ENCODE measurements around the gene FABP6.
A peak's percentile ranks its signal among the peaks of the same experiment; 100 is the strongest.
"Not testable (repeated sequence)": the region's sequence is repeated elsewhere in the genome, so short reads cannot be mapped to it uniquely, and the experiment has no call there.

Gene FABP6, protein sequence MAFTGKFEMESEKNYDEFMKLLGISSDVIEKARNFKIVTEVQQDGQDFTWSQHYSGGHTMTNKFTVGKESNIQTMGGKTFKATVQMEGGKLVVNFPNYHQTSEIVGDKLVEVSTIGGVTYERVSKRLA

DNA sequence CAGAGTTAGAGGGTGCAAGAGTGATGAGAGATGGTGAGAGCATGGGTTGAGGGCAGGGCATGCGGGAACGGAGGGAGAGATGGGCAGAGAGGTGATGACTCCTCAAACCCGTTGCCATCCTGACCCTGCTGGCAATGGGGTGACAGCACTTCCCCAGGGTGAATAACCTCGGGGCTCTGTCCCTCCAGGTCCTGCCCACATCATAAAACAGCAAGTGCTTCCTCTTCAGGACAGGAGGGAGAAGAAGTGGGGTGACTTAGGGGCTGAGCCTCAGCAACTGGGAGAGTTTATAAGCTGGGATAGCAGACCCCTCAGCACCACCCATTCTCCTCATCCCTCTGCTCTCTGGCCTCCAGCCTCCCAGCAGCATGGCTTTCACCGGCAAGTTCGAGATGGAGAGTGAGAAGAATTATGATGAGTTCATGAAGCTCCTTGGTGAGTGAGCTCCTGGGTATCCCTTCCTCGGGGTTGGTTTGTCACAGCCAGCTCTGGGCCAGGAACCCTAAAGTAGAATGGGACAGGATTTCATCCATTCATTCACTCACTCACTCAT, at the start of gene FABP6:
Gene FABP6 (plus strand): TSS at position 317 of the 553 bp plus-strand sequence. CDS start 52 bp downstream, at position 369.
- DNase-seq = no peak

DNA sequence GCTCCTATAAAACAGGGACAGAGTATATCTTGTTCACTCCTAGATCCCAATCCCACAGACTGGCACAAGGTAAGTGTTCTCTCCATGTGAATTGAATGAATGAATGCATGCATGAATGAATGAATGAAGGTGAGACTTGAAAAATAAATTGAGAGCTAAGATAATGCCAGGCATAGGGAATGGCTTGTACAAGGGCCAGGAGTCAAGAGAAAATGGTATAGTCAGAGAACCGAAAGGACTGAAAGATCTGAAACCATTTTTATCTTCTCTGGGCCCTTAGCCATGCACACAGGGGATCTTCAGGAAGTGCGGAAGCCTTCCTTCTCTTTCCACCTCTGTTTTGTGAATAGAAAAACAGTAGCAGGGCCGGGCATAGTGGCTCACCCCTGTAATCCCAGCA, 48.4 kb upstream of the FABP6 start:
- DNase-seq = no peak

DNA sequence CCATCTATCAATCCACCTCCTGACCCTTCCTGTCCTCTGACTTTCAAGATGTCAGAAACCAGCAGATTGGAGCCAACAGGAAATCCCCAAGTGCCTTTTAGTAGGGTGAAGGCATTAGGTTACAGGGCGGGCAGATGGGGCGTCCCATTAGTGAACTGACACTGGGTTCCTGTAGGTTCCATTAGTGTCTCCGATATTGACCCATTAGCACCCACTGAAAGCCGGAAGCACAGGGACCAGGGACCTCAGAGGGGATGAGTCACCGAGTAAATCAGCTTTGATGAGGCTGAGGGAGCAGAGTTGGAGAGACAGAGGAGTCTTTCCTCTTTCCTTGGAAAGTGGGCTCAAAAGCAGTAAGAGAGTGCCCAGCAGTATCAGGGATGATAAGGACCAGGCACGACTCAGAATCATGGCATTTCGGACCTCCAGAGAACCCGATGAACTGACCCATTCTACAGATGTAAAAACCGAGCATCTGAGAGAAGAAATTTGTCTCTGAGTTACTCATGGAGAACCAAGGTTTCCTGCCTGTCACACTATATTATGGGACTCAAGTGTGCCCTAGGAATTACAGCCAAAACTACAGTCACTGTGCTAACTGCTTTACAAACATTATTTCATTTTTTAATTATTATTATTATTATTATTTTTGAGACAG, 47.2 kb upstream of the FABP6 start:
- no peak for DNase-seq

DNA sequence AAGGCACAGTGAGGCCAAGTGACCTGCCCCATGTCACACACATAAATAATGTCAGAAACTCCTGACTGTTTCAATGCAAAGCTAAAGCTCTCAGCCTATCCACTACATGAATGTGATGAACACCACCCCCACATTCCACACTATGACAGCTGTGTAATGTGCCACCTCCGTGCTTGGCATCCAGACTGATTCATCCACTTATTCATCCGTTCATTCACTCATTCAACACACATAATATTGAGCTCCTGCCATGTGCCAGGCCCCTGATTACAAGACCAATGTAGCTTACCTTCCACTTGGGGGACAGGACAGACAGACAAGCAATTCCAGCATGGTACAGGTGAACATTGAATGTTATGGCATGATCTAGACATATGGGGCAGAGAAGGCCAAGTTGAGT, 46.2 kb upstream of the FABP6 start:
- no peak for DNase-seq

DNA sequence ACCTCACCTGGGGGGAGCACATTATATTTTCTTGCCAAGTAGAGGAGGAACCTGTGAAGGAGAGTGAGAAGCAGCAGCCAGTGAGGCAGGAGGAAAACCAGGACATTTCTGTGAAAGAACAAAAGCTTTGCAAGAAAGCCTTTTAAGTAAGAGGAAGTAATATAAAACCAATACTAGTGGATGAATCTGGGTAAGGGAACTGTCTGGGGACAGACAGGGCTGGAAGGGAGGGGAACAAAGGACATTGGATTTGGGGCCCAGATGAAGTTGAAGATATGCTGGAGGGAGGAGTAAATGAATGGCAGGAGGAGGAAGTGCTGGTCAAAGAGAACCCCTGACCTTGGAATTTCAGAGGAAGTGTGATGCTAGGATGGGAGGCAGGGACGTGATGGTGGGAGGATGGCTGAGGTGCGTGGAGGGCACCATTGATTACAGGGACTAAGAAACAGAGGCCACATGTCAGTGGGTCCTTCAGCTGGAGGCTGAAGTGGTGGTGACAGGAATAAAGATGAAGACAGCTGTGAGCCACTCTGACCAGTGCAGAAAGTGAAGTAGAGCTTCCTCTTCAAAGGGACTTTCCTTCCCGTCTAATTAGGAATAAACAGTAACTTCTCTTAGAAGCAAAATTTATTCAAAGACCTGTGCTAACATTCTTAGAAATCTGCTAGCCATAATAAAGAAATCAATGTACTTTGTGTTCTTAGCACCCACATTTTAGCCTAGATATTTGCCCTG, 43.5 kb upstream of the FABP6 start:
- DNase-seq = no peak

DNA sequence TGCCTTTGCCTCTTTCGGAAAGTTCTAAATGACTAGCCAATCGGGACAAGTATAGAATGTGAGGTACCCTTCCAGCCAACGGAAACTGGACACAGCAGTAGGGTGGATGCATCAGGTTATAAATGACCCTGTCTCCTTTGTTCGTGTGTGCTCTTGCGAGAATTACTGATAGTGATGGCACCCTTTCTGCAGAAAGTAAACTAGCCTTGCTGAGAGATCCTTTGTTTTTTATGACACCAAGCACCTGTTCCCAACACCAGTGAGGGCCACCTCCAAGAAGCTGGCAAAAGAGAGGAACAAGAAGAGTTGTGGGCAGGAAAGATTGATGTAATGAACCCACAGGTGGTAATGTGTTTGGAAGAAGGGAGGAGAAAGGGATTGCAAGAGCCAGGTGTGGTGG, 42.8 kb upstream of the FABP6 start:
- DNase-seq = no peak

DNA sequence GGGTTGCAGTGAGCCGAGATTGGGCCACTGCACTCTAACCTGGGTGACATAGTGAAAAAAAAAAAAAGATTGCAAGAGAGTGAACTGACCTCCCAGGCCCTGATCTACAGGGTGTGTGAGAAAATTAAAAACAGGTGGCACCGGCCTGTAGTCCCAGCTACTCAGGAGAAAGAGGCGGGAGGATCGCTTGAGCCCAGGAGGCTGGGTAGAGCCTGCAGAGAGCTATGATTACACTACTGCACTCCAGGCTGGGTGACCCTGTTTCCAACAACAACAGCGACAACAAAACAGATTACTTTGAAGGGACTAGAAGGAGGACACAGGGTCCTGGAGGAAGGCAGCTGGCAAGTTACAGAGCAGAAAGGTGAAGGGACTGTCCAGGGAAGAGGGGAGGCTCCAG, 42.2 kb upstream of the FABP6 start:
- no peak for DNase-seq

DNA sequence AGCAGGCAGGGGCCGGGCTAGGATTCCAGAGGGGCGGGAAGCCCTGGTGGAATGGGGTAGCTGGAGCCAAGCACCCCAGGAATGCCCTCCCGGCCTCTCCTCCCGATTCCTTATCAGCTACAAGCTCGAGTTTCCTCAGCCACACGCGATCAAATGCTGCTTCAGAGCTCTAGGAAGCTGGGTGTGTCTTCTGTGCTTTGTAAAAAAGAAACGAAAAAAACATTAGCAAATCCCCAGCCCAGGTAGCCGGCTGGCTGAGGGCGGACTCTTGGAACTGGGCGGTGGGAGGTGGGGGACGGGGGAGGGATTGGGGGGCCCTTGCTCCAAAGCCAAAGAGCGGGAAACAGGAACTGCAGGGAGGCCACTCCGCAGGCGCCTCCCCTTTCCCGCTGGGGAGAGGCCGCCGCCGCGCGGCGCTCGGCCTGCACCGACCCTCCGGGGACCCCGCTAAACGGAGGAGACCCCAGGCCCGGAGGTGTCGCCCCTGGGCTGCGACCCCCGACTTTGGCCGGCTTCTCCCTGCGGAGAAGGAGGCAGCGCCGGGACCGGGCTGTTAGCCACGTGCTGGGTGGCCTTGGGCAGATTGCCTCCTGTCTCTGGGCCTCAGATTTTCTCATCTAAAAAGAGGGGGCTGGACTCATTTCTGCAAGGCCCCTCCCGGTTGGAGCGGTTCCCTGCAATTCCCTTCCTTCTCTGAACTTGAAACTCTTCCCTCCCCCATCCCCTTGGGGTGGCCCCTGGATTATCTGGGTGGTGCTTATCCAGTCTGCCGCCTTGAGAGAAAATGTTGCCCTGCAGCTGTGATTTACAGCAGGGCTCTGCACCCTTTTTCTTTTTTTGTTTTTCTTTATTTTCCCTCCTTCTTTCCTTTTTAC, 40.9 kb upstream of the FABP6 start:
- DNase-seq = no peak

DNA sequence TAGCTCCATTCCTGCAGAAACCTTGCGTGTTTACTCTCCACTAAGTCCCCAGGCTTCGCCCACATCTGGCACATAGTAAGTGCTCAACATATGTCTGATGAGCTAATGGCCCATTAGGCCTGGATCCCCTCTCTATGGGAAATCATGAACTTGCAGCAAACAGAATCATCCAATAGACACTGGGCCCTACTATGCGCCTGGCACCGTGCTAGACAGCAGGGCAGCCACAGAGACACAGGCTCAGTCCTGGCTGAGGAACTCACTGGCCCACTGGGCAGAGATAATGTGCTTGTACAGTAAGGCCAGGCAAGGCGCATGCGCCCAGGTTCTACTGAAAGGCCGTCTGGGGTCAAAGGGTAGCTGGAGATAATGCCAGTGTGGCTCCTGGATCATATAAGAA, 36.9 kb upstream of the FABP6 start:
- DNase-seq = no peak

DNA sequence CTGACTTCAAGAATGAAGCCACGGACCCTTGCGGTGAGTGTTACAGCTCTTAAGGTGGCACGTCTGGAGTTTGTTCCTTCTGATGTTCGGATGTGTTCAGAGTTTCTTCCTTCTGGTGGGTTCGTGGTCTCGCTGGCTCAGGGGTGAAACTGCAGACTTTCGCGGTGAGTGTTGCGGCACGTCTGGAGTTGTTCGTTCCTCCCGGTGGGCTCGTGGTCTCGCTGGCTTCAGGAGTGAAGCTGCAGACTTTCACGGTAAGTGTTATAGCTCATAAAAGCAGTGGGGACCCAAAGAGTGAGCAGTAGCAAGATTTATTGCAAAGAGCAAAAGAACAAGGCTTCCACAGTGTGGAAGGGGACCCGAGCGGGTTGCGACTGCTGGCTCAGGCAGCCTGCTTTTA, 36.2 kb upstream of the FABP6 start:
- DNase-seq = not testable (repeated sequence)

DNA sequence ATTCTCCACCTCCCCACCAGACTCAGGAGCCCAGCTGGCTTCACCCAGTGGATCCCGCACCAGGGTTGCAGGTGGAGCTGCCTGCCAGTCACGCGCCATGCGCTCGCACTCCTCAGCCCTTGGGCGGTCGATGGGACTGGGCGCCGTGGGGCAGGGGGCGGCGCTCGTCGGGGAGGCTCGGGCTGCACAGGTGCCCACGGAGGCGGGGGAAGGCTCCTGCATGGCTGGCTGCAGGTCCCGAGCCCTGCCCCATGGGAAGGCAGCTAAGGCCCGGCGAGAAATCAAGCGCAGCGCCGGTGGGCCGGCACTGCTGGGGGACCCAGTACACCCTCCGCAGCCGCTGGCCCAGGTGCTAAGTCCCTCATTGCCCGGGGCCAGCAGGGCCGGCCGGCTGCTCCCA, 35.5 kb upstream of the FABP6 start:
- not testable (repeated sequence) for DNase-seq

DNA sequence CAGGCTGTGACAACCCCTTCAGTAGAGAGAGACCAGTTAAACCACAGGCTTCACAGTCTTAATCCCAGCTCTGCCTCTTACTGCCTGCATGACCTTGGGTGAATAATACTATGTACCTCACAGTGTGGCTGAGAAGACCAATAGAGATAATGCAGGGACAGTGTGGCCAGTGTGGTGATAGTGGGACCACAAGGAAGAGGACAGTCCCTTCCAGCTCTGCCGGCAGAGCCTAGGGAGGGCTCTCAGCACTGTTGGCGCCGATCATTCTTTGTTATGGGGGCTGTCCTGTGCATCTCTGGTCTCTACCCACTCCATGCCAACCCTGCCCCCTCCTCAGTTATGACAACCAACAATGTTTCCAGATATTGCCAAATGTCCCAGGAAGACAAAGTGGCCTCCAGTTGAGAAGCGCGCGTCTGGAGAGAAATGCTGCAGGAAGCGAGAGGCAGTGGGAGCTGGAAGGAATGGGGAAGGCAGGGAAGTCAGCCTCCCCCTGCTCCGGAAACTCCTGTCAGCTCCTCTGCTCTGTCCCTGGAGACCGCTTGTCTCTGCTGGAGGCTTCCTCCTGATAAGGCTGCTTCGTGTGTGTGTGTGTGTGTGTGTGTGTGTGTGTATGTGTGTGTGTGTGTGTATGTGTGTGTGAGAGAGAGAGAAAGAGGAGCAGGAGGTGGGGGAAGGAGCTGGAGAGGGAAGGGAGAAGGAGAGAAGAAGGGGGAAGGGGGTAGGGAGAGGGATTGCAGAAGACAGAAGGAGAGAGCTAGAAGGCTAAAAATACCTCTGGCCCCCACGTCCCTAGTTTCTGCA, 31.8 kb upstream of the FABP6 start:
- no peak for DNase-seq

DNA sequence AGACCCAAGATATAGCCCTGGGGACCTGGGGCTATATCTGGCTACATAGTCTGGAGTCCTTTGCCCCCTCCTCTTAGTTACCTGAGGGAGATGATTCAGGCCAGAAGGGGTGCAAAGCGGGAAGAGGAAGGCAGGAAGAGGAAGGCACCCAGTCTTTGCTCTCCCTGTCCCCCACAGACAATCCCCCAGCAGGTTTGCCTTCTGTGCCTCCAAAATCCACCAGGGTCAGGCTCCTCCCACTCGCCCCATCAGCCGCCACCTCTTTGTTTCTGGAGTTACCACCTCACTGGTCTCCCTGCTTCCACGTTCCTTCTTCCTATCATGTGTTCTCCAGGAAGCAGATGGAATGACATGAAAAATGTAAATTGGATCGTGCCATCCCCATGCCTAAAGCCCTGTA, 31.2 kb upstream of the FABP6 start:
- no peak for DNase-seq

DNA sequence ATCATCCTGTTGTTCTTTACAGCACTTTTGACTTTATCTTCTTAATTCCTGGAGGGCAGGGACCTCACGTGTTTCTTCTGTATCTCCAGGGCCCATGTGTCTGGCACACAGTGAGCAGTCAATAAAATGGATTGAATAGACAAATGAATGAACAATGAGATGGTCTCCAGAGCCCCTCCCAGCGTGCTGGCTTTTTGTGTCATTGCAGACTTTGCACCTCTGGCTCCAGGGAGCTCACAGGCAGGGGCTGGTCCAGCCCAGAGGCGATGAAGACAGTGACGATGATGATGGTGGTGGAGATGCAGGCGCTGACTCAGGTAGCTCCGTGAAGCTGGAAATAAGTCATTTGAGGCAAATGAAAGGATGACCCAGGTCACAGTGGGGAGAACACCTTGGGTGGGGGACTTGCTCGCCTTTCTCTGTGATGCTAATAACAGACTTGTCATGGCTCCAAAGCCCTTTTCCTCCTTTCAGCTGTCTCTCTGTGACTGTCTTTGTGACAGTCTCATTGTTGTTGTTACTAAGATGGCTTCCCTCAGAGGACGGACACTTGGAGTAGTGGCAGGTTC, 30.4 kb upstream of the FABP6 start:
- peak; percentile 35 for DNase-seq

DNA sequence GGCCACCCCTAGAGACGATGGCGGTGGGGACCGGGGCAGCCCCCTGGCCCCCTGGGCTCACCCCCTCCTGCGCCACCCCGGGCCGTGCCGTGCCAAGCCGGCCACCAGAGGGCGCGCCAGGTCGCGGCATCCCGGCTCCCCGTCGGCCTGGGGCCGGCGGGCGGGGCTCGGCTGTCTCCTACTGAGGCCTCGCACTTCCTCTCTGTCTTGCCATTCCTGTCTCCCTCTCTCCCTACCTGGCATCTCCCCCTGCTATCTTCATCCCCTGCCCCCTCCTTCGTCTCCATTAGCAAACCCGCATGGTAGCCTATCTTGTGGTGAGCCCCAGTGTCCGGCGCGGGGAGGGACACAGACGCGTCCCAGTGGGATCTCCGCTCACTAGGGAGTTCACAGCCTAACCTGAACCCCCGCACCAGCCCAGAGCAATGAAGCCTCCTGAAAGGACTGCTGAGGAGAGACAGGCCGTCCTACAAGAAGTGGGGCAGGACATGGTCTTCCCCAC, 29.8 kb upstream of the FABP6 start:
- DNase-seq = peak; percentile 35

DNA sequence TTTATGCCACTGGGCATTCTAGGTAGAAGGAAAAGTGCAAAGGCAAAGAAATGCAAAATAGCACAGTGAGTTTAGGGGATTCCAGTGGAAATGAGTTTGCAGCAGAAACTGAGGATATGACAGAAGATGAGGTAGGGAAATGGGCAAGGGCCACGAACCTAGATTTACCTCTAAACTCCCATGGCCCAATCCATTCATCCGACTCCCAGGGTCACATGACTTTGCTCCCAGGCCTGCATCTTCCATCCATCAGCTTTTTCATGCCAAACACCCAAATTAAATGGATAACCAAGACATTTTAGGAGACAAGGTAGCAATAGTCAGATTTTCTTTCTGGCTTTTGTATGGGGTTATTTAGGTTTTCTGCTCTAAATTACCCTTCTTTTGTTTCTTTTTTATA, 22.2 kb upstream of the FABP6 start:
- DNase-seq = no peak

DNA sequence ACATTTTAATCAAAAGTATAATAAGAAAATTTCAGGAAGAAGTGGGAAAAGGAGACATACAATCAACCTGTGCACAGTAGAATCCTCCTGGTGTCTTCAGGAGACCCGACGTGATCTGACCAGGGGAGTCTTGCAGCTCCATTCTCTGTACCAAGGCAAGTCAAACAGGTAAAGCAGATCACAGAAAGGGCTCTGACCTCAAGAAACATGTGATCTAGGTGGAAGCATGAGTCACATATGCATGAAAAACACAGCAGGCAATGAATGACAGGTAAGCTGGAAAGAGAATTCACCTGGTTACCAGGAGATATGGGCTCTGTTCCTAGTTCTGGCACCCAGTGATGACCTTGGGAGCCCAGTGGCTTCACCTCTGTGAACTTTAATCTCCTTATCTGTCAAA, 19.4 kb upstream of the FABP6 start:
- DNase-seq = no peak

DNA sequence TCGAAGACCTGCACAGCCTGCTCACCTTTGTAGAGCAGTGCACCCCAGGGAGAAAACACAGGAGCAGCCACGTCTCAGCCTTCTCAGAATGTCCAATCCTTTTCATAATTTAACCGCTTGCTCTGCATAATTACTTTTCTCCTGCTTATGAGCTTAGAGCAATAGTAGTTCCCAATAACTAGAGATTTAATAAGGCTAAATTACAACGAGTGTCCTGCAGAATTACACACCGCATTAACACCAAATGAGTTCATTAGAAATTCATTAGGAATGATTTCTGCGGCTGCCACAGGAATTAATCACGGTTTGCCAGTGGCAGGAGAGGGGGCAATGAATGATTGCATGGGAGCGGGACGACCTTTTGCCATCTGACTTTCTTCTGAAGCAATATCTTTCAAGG, 18.7 kb upstream of the FABP6 start:
- DNase-seq = no peak

DNA sequence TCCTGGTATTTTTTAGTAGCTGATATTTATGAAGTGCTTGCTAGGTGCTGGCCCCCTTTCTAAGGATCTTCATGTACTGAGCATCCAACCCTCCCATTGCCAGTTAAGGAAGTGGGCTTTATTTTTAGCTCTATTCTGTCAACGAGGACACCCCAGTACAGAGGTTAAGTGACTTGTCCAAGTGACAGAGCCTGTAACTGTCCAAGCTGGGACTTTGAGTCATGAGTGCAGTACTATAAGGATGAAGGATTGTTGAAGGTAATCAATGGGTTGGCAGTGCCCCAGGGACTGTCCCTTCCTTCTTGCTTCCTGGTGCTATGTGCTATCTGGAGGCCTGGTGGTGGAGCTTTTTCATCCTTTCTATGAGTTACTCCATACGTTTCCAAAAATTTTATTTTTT, 18.0 kb upstream of the FABP6 start:
- no peak for DNase-seq

DNA sequence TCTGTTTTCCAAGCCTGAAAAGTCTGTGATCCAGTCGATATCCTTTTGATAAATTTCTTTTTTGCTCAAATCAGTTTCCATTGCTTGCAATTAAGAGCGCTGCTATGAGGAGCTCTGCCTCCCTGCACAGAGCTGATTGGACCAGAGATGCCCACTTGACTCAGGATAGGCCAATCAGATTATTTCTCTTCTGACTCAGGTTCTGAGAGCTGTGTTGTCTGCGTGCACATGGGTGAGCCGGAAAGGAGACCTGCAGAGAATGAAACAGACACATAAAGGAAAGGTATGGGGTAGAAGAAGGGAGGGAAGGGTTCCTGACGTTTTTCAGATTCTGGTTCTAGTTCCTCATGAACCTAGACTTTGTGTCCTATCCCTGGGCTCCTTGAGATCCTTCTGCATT, 15.8 kb upstream of the FABP6 start:
- DNase-seq = peak; percentile 22

DNA sequence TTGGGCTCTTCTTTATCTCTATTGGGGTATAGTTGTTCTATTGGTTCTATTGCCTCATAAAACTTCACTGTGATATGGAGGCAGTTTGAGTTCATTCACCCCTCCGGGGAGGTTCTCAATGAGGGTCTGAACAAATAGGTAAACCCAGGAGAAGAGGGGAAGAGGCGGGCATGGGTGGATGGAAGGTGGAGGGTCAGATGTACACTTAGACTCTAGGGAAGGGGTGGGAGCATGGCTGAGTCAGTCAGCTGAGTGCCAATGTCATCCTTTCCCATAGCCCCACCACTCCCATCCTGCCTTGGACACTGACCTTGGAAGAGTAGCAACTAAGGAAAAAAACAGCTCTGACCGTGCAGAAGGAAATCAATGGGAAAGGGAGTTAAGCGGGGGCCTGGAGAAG, 9.9 kb upstream of the FABP6 start:
- DNase-seq = no peak

DNA sequence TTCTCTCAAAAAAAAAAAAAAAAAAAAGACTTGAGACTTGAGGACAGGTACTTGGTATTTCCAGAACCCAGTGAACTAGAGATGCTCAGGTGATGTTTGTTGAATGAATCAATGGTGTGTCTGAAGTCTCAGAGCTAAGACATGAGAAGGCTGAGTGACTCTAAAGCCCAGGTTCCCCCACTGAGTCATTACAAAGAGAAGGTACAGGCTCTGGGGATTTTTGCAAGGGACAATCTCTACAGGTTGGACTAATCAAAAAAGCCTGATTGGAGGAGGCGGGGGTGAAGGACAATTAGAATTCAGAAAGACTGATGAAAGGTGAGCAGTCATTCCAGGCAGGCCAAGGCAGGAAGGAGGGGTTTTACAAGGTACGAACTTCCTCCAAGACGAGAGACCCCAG, 8.2 kb upstream of the FABP6 start:
- no peak for DNase-seq

Data from NCI-H510A treated with DMSO at 0.1 percent for 48 hours (cell line).